ENCODE data around the gene WRAP73.
"Not testable (repeated sequence)": the region's sequence is repeated elsewhere in the genome, so short reads cannot be mapped to it uniquely, and the experiment has no call there.

The WRAP73 gene

DNA sequence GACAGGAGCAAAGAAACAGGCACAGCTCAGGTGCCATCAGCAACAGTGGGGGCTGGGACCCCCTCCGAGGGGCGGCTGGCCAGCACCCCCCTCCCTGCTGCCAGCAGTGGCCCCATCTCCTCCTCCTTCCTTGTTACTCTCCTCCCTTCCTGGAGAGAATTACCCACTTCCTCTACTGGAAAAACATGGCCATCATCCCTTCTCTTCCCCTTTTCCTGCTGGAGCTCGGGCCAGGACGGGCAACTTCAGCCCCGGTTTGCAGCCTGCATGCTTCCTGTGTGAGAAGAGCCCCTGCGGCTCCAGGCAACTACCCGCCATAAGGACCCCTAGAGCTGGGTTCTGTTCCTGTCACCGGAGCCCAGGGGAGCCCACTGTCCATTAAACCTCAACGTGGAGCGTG lies 56.2 kb downstream of the WRAP73 start:
- DNase-seq, result no peak

DNA sequence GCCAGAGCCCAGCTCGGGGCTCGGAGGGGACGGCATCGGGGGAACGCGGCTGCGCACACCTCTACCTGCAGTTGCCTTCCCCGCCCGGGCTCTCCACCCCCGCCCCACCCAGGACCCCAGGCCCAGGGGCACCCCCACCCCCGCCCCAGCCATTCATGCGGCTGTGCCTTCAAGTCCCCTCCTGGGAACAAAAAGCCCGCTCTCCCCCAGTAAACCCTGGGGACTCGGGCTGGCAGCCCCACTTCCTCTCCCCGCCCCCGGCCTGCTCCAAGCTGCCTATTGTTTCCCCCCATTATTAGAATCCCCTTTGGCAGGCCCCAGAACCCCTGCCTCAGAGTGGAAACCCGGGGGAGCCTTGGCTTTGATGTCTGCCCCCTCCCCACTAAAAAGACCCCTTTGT lies 56.6 kb downstream of the WRAP73 start:
- no peak for DNase-seq

DNA sequence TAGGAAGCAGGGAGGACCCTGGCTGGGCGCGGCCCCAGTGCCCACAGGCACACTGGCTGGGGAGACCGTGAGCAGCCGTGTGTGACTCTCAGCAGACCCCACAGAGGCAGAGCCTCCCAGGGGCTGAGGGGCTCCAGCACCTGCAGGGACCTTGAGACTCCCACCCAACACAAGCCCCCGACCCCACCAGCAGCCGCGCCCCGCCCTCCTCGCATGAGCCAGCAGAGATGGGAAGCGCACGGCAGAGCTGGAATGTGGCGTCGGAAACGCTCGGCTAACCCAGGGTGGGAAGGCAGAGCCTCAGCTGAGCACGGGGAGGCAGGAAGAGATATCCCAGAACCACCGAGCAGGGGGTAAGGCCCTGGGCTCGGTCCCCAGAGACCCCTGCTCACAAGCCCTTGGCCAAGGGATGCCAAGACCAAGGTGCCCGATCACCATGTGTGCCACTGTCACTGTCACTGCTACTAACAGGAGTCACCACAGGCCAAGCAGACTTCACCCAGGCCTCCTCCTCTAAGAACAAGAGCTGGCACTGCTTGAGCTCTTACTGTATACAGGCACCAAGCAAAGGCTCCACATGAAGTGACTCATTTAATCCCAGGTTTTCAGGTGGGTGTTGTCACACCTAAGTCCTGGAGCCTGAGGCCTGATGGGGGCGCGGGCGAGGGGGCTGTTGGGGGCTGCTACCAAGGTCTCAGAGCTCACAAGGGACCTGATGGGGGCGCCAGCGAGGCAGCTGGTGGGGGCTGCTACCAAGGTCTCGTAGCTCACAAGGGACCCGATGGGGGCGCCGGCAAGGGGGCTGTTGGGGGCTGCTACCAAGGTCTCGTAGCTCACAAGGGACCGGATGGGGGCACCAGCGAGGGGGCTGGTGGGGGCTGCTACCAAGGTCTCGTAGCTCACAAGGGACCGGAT lies 58.7 kb downstream of the WRAP73 start:
- no peak for DNase-seq

DNA sequence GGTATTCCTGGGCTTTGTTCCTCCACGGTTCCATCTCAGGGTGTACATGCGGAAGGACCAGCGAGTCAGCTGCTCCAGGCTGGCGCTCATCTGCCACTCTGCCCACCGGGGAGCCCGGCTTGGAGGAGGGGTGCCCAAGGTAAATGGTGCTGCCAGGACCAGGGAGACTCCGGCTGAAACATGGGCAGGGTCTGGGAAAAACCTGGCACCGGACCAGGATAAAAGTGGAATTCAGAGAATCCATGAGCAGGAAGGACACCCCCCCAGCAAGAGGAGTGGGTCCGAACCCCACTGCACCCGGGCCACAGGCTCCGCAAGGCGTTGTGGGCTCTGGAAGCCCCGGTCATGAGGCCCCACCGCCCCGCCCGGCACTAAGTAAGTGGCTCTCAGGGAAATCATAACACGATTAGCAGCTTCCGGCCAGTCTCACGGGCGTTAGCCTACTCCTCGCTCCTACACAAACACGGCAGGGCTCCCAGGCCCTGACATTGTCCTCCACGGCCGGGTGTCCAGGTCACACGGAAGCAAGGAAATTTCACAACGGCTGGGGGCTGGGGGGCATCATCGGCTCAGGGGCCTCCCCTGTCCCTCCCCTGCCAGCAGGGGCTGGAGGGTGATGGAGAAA lies 59.7 kb downstream of the WRAP73 start:
- no peak for DNase-seq

DNA sequence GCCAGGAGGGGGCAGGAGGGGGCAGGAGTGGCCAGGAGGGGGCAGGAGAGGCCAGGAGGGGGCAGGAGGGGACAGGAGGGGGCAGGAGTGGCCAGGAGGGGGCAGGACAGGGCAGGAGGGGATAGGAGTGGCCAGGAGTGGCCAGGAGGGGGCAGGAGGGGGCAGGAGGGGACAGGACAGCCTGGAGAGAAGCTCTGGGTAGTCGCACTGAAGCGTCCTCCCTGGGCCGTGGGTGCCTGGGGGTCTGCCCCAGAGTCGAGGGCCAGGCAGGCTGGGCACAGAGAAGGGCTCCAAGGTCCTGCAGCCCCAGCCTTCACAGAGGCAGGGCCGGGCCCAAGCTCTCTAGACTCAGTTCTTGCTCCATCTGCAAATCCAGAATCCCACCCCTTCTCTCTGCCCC lies 61.5 kb downstream of the WRAP73 start:
- no peak for DNase-seq

DNA sequence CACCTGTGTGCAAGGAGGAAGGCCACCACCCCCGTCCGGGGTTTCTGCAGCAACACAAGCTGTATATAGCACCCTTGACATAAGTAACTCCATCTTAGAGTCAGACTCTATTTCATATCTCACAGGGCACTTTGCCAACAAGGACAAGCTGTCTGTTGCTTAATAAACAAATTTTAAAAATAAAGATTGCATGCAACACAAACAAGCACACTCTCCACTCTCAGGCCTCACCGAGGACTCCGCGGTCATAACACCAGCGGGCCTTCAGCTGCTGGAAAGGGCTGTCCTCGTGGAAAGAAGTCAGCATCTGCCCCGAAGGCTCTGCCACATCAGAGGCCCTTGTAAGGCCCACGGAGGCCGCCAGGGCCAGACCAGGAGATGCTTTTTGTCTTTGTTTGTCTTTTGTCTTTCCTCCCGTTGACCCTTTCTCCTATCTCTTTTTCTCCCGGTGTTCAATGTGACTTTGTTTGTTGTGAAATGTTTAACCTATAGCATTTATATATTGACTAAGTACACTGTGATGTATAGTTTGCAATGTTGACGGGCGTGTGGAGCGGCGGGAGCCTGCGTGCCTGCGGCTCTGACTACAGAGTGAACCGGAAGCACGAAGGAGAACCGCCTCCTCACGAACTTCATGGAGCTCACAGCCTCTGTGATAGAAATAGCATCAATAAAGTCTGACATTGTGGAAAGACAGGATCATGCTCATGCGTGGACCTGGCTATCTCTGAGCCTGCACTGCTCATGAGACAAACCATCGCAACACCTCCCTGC lies 62.7 kb downstream of the WRAP73 start:
- DNase-seq, result no peak

DNA sequence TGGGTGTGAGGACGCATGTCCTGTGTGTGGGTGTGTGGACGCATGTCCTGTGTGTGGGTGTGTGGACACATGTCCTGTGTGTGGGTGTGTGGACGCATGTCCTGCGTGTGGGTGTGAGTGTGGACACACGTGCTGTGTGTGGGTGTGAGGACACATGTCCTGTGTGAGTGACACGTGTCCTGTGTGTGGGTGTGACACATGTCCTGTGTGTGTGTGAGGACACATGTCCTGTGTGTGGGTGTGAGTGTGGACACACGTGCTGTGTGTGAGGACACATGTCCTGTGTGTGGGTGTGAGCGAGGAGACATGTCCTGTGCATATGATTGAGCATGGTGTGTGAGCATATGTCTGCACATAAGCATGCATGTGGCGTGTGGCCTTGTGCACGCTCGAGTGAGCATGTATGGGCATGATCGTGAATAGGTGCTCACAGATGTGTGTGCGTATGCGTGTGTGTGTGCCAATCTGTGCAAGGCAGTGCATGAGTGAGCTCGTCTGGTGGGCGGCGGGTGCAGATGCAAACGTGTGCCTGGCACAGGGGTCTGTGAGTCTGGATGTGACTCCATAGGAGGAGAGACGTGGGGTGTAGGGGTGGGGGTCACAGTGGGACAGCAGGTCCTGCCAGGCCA lies 63.8 kb downstream of the WRAP73 start:
- no peak for DNase-seq

DNA sequence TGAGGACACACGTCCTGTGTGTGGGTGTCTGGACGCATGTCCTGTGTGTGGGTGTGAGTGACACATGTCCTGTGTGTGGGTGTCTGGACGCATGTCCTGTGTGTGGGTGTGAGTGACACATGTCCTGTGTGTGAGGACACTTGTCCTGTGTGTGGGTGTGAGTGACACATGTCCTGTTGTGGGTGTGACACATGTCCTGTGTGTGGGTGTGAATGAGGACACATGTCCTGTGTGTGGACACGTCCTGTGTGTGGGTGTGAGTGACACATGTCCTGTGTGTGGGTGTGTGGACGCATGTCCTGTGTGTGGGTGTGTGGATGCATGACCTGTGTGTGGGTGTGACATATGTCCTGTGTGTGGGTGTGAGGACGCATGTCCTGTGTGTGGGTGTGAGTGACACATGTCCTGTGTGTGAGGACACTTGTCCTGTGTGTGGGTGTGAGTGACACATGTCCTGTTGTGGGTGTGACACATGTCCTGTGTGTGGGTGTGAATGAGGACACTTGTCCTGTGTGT lies 64.5 kb downstream of the WRAP73 start:
- not testable (repeated sequence) for DNase-seq

DNA sequence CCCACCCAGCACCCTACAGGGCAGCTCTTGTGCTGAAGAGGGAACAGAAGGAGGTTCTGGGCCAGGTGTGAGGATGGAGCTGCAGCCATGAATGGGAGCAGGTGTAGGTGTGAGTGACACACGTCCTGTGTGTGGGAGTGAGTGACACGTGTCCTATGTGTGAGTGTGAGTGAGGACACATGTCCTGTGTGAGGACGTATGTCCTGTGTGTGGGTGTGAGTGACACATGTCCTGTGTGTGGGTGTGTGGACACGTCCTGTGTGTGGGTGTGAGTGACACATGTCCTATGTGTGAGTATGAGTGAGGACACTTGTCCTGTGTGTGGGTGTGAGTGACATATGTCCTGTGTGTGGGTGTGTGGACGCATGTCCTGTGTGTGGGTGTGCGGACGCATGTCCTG lies 65.0 kb downstream of the WRAP73 start:
- DNase-seq, result no peak

DNA sequence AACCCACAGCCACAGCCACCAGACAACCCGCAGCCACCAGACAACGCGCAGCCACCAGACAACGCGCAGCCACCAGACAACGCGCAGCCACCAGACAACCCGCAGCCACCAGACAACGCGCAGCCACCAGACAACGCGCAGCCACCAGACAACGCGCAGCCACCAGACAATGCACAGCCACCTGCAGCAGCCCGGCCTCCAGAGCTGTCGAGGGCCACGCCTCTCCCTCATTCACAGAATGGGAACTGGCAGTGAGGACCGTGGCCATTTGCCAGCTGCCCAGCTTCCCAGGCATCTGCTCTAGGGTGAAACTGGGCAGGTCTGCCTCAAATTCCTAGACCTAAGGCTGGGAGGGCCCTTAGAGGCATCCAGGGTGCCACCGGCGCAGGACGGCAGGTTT lies 66.2 kb downstream of the WRAP73 start:
- not testable (repeated sequence) for DNase-seq

DNA sequence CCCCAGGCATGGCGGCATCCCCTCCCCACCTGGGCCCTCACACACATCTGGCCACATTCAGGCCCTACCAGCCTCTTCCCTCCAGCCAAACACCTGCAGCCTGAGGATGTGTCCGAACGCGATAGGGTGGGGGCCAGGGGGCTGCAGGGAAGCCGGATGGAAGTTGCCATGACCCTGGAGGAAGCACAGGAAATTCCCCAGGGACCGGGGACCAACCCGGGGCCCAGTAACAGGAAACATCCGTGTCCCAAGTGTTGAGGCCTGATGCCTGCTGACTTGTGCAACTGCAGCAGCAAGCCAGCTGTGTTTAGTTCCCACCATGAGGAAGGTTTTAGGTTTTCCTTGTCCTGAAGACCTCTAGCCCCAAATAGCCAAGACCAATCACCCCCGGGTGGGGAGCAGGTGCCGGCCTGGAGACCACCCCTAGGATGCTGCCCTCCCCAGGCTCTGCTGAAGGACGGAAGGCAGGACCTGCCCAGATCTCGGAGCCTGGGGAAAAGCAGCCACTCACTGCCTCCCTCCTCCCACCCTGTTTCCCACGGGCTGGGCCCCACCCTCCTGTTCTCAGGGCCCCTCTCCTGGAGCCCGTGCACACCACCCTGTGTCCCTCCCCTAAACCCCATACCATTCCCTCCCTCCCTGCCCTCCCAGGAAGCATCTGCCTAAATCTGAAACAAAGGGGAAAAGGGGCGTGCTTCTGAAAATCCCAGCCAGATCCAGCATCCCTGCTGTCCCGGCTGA lies 68.4 kb downstream of the WRAP73 start:
- DNase-seq, result no peak

Measured in CD4-positive, alpha-beta T cell treated with Interleukin-17A for 4 hours (primary cell).